Ammon's horn (tissue), 1 donor: ENCODE measurements around the gene ADARB2.

Experiments
- DNase-seq: peaks from one replicate; pipeline ENCODE4 v3.0.0-alpha.2; 2016; ENCODE audit warnings: low spot score

ADARB2 gene

DNA sequence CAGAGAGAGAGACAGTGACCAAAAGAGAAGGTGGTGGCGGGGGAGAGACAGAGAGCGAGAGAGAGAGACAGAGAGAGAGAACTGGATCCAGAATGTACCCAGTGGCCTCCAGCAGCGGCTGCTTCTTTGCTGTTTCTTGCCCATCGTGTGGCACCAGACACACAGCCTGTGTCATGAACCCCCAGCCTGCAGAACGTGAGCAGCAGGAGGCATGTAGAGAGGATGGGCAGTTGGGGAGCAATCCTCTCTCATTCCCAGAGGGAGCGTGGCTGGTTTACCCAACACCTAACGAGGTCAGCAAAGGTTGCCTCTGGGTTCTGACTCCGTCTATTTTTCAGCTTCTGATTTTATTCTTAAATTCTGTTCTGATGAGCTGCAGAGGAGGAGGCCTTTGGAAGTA lies 168.1 kb downstream of the ADARB2 start:
- no peak for DNase-seq

DNA sequence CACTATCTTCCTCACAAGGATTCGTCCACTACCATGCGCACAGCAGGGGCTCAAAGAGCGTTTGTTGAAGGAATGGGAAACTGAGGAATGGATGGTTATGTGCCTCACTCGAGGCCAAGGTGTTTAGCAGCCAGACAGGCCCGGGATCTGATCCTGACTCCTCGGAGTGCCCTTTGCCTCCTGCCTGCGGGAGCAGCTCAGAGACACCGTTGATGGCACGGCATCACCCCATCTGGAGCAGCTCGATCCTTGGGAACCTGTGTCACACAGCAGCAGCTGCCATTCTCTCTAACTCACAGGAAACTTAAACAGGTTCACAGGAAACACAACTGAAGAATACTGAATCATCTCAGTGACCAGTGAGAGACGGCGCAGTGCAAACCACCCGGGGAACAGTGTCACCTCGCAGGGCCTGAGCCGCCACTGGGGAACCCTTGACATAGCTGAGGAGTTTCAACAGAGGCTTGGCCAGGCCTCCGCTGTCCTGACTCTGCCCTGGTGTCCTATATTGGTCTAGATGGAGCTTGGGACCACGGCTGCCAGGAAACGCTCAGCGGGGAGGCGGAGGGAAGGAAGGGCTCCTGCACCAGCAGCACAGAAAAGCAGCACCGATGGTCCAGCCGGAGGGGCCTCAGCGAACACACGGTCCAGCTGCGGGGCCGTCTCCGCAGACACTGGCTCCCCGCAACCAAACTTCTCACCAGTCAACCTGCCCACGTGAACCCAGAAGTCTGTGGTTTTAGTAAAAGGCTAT lies 169.4 kb downstream of the ADARB2 start:
- no peak for DNase-seq

DNA sequence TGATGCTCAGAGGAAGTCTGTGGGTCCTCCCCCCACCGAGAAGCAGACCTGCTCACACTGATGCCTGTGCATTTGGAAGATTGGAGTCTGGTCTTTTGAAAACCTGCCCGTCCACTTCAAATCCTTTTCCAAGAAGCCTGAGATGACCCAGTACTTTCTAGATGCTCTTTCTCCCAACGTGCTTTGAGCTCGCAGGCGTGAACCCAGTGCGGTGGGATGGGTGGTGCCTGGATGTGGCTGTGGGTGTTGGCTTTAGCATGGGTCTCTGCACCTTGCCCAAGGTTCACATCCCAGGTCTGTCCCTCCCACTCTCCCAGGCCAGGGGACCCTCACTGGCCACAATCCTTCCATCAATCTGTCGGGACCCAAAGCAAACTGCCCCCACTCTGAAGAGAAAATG lies 170.2 kb downstream of the ADARB2 start:
- no peak for DNase-seq

DNA sequence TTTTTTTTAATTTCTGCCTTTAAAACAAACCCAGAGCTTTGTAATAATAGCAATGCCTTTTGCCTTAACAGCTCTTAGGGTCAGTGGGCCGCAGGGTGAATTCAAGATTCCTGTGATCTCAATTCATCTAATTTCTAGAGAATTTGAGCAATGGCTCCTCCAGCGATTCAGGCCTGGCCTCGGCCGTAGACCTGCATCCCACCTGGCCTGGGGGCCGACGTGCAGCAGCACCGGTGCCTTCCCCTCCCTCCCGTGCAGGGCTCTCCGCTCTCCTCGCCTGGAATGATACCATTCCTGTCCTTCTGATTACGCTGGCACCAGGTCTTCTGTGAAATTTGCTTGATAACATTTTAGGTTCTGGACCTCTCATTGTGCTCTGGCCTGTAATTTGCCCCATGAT lies 172.5 kb downstream of the ADARB2 start:
- no peak for DNase-seq

DNA sequence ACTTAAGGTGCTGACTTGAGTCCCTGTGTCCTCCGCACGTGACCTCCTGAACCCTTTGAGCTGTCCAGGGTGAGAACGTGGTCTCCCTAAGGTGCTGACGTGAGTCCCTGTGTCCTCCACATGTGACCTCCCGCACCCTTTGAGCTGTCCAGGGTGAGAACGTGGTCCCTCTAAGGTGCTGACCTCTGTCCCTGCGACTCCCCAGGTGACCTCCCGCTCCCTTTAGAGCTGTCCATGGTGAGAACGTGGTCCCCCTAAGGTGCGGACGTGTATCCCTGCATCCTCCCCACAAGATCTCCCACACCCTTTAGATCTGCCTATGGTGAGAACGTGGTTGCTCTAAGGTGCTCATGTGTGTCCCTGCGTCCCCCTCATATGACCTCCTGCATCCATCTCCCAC lies 174.3 kb downstream of the ADARB2 start:
- DNase-seq: no peak

DNA sequence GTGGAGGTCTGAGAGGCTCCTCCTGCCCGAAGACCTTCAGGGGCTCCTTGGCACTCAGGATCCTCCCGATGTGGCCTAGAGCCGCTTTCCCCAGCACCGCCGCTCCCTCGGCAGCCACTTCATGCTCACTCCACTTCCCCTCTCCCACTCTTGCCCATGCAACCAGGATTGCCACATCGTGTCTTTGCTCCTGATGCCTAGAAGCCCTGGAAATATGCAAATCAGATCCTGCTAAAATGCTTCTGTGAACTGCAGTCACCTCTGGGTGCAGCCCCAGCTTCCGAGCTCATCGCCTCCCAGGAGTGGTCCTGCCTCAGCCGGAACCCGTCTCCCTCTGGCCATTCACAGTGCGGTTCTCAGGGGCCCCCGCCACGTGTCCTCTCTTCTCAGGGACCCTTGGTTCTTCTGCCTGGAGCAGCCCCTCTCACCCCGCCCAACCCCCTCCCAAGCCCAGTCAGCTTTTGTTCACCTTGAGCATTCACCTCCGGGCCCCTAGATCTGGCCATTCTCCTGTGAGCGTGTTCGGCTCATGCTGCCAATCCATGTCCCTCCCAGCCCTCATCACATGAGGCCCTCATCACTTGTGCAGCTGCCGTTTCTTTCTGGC lies 175.5 kb downstream of the ADARB2 start:
- DNase-seq: no peak

DNA sequence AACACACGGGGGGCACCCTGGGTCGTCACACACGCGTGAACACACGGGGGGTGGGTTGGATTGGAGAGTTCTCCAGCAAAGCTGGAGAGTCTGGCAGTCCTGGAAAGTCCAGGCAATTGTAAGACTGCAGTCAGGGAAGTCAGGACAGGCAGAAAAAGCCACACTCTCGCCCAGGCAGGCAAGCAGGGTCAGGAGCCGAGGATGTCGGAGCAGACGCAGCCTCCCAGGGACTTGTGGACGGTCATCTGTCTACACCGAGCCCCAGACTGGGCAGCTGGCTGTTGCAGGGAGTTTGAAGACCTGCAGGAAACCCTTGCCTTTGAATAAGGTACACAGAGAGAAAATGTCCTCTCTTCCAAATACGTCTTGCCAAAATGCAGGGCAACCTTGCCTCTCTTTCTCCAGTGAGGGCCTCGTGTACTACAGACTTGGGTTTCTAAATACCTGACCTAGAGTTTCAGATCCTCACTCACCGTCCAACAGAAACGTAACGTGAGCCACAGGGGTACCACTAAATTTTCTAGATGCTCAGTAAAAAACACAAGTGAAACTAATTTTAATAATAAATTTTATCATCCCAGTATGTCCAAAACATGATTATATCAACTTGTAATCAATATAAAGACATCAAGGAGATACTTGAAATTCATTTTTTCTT lies 176.7 kb downstream of the ADARB2 start:
- no peak for DNase-seq

DNA sequence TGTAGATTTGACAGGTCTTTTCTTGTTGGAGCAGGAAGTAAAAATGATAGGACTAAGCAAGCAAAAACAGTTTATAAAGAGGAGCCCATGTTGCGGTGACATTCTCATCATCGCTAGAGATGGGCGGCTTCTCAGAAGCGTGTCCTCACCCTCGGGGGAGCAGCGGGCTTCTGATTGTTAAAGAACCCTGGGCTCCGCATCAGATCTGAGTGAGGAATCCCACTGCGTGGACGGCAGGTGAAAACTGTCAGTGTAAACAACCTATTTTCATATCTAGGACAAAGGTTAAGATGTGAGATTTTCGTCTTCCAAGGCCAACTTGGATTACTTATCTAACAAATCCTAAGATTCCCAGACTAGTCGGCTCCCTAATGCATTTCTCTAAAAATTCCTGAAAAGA lies 177.6 kb downstream of the ADARB2 start:
- DNase-seq: no peak

DNA sequence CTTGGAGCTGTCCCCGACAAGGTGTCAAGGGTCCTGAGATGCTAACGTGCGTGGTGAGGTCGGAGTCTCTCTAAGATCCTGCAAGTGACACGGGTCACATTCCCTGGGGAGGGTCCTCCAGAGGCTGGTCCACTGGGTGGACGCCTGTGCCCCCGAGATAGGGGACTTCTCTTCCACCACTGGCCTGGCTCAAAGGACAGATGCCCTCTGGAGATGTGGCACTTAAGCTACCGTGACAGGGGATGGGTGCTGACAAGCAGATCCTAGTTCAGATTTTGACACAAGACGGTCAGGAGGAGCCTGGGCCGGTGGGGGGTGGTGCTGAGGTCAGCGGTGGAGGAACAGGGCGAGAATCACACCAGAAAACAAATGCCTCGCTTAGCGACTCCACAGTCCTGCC lies 178.0 kb downstream of the ADARB2 start:
- DNase-seq: no peak

DNA sequence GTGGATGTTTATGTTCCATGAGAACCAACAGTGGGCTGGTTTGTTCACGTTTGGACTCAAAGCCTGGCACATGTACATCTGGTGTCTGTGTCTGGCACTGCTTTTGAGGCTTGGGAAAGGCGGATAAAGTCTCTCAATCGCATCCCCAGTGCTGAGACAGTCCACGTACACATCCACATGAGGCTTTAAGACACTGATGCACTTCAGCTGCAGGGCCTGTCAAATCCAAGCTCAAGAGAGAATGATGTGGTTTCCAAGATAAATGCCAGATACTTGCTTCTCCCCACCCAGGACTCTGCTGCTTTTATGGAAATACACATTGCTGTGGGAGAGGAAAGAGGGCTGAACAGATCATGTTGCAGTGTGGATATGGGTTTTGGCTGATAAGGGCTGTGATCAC lies 178.4 kb downstream of the ADARB2 start:
- DNase-seq: no peak

DNA sequence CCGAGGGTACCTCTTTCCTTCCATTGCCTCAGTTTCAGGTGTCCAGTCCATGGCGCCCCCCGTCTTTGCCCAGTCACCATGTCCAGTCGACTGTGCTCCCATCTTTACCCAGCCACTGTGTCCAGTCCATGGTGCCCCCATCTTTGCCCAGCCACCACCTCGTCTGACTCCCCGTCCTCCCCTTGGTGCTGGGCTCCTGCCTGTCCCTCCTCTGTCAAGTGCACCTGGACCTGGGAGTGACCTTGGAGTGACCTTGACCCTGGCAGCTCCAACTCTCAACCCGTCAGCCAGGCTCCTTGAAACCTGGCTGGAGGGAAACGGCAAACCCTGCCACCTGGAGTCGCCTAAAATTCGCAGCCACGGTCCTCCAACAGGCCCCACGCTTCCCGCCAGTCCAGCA lies 180.2 kb downstream of the ADARB2 start:
- no peak for DNase-seq

DNA sequence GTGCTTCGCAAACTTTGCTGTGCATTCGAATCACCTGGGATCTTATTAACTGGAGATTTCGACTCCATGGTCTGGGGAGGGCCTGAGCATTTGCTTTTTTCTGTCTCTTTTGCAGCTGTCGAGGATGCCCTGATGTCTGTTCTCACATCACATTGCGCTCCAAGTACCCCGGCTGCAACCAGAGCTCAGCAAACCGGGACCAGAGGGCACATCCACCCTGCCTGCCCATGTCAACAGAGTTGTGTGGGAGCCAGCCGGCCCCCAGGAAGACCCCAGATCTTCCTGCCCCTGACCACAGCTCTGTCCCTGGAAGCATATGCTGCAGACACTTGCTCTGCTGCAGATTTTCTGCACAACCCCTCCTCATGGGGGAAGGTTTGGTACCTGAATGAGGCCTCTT lies 180.8 kb downstream of the ADARB2 start:
- DNase-seq: no peak

DNA sequence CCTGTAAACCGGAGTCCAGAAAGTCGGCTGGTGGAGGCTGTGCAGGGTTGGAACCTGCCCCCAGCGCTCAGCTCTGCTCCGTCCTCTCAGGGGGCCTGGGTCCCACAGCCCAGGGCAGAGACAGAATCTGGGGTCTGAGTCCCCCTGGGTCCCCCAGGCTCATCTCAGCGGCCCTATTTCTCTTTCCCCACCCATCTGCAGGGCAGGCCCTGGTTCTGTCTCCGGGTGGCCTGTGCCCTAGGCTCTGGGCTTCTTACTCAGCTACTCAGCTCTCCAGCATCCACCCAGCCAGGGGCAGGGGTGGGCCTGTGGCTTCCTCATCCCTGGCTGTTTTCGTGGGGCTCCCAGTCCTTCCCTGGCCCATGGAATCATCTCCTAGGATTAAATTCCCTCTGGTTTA lies 183.4 kb downstream of the ADARB2 start:
- no peak for DNase-seq

DNA sequence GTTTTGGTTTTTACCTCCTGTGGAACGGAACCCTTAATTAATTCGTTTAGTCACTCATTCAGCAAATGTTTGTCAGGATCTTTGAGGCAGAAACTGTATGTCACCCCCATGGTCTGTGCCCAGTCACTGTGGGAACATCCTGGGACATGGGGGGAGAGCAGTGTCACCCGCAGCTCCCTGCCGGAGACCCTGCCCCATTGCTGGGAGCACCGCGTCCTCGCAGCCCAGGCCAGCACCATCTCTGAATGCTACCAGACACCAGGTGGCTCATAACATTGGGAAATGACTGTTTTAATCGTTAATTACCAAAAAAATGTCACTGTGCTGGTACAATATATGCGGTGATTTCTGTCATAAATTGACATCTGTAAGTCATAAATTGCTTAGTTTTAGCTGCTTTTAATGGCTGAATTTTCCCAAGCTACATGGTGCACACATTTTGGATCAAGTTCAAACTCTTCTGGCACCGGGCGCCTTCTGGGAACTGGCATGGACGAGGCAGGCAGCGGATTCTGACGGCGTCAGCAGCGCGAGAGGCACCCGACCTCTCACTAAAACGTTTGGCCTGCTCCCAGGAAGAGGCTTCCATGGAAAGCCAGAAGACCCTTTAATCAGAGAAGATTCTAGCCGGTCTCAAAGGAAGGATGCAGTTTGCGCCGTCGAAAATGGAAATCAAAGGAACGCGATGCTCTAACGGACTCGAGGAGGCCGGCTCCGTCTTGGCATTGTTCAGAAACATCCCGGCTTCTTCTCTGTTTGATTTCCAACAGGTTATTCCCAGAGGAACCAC lies 184.2 kb downstream of the ADARB2 start:
- DNase-seq: no peak

DNA sequence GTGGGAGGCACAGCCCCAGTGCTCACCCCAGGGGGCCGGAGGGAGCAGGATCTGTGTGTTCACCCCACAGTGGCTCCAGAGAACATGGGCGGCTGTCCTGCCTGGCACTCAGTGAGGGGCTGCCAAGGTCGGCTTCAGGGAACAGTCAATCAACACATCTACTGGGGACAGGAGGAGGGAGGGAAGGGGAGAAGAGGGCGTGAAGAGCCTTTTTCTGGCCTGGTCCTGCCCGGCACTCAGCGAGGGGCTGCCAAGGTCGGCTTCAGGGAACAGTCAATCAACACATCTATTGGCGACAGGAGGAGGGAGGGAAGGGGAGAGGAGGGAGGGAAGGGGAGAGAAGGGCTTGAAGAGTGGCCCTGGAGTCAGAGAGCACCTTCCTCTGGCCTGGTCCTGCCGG lies 184.9 kb downstream of the ADARB2 start:
- DNase-seq: no peak

DNA sequence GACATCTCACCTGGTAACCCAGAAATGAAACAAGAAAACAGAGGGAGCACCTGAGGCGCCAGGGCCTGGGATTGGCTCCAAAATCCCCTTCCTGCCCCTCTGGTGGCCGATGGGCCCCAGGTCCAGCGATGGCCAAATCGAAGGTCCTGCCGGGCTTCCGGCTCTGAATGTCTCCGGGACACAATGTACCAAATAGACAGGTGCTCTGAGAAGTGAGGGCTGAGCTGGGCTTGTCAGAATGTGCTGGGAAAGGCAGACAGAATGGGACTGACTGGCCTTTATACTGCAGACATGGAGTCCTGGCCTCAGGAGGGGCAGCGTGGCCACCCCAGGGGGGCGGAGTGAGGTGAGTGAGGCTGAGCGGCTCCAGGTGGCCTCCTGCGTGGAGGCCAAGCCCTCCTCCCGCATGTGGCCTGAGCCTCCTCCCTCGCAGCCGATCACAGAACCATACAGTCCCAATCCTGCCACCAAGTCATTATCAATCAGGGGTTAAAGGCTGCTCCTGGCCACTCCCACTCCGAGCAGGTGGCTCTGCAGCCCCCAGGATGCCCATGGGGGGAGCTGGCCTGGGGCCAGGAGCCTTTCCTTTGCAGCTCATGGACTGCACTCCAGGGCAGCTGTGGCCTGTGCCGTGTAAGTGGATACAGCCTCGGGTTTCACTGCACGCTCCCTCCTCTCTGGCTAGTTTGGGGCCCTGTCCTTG lies 185.5 kb downstream of the ADARB2 start:
- DNase-seq: no peak

DNA sequence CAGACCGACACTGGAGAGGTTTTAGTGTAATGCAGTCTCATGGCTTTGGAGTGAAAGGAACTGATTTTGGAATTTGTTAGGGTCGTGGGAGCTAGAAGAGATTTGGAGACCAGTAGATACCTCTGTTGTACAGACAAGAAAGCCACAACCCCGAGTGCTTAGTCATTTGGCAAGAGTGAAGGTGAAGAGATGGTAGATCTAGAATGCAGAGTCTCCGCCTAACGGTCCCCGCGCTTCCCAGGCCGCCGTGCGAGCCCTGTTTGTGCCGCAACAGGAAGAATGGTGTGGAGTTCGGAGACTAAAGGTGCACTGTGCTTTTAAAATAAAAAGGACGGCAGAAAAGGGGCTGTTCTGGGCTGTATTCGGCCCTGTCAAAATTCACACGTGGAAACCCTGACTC lies 186.7 kb downstream of the ADARB2 start:
- DNase-seq: no peak

DNA sequence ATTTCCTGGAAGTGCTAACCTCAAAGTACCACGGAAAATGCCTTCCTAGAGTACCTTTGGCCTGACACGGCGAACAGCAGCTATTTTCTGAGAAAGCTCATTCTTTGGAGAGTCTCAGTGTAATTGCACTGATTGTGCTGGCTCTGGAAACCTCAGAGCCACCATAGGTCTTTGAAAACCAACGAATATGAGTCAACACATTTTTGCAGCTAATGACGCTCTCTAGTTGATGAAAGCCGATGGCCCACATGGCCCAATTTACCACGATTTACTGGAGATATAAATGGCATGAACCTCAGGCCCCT lies 187.1 kb downstream of the ADARB2 start:
- DNase-seq: no peak

DNA sequence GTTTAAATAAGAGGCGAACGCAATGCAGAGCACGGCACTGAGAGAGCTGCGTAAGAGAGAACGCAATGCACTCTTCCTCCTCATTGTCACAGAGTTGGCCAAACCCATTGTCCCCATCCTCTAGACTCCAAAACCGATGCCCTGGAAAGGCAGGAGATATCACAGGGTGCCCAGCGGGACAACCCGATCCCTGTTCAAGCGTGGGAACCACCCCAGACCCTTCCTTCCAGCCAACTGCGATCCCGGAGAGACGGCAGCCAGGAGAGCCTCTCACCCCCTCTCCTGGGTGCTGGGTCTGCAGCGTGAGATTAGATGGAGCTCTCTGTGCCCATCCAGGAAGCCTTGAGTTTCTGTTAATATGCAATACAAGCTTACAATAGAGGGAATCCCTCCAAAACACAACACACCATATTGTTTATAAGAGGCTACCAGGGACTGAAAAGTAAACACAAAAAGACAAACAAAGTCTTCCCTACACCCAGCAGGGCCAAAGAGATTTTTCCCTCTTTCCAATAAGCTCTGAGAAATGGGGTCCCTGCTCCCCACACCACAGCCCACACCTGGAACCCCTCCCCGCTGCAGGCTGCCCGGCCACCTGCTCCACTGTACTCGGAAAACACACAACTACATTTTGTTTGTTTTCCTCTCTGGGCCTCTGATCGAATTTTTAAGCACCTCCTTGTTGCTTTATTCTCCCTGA lies 187.6 kb downstream of the ADARB2 start:
- DNase-seq: no peak

DNA sequence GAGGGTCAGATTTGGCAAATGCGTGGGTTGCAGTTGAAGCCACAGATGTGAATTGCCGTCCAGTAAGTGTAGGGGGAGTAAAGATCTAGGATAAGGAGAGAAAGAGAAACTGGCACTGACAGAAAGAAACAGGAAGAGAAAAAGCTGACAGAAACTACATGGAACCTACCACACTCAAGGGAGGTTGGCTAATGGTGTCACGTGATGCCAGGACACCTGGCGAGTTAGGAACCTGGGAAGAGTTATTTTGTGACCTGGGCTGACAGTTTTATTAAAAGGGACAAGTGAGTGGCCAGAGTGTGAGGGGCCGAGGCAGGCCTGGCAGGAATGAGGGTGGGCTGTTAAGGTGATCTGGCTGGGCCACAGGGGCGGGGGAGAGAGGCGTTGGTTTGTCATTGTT lies 188.7 kb downstream of the ADARB2 start:
- no peak for DNase-seq

DNA sequence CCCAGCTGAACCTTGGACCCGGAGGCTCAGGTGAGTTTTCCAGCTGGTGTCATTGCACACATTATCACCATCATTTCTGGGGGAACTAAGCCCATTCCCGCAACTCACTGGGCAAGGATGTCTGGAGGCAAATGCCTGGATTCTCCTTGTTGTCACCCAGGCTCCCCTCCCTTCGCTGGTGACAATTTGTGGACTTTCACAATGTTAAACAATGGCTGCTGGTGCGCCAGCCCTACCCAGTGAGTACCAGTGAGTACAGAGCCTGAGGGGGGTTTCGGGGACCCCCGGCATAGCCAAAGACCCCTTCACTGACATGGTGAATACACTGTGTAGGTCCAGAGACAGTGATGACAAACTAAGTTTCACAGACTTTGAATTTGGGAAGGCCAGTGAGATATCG lies 189.2 kb downstream of the ADARB2 start:
- DNase-seq: no peak
